Stimulated activated CD8-positive, alpha-beta memory T cell treated with anti-CD3 and anti-CD28 coated beads, Interleukin-4, amount 100 ng/mL, for 1 hour (primary cell): ENCODE results near the gene PADI3.

Experiments
- DNase-seq, 2 donors: peaks; one replicate each; pipeline ENCODE4 v3.0.0-alpha.2; 2020; ENCODE audit warnings: low read depth in 2 of 2, low spot score in 1 of 2

PADI3 gene

GRCh38 chr1:17215545-17215890, 33.4 kb upstream of the PADI3 start:
- no peak for DNase-seq

GRCh38 chr1:17216078-17216477, 32.8 kb upstream of the PADI3 start:
- no peak for DNase-seq

- DNase-seq, result no peak
Observed at GRCh38 chr1:17217607-17218006, 31.3 kb upstream of the PADI3 start.

GRCh38 chr1:17218939-17219338, 30.0 kb upstream of the PADI3 start:
- no peak for DNase-seq

GRCh38 chr1:17220287-17220686, 28.6 kb upstream of the PADI3 start:
- DNase-seq, result no peak

- DNase-seq, result no peak
Observed at GRCh38 chr1:17222557-17222956, 26.3 kb upstream of the PADI3 start.

- no peak for DNase-seq
Observed at GRCh38 chr1:17224434-17224833, 24.5 kb upstream of the PADI3 start.

GRCh38 chr1:17225140-17225539, 23.8 kb upstream of the PADI3 start:
- DNase-seq, result no peak

- no peak for DNase-seq
Observed at GRCh38 chr1:17227358-17227915, 21.5 kb upstream of the PADI3 start.

- DNase-seq, result no peak
Observed at GRCh38 chr1:17228619-17229018, 20.3 kb upstream of the PADI3 start.

GRCh38 chr1:17229379-17229778, 19.5 kb upstream of the PADI3 start:
- no peak for DNase-seq

- DNase-seq, result no peak
Observed at GRCh38 chr1:17230106-17230505, 18.8 kb upstream of the PADI3 start.

- no peak for DNase-seq
Observed at GRCh38 chr1:17230671-17231310, 18.1 kb upstream of the PADI3 start.

- no peak for DNase-seq
Observed at GRCh38 chr1:17232759-17233661, 15.9 kb upstream of the PADI3 start.

- DNase-seq, result no peak
Observed at GRCh38 chr1:17233675-17234320, 15.1 kb upstream of the PADI3 start.

GRCh38 chr1:17234405-17234804, 14.5 kb upstream of the PADI3 start:
- no peak for DNase-seq

GRCh38 chr1:17235135-17235885, 13.6 kb upstream of the PADI3 start:
- no peak for DNase-seq

GRCh38 chr1:17236779-17237560, 11.9 kb upstream of the PADI3 start:
- DNase-seq, result peak; percentile 82 to 92

GRCh38 chr1:17237561-17237903, 11.4 kb upstream of the PADI3 start:
- DNase-seq, result no peak

- DNase-seq, result no peak
Observed at GRCh38 chr1:17239420-17239819, 9.5 kb upstream of the PADI3 start.
